NB4 (cell line): ENCODE measurements around the gene SHC2.

Experiments
- DNase-seq: peaks from one replicate; pipeline ENCODE4 v3.0.0; 2010; ENCODE audit warnings: low read depth
- H3K4me3 ChIP-seq: one replicate; pipeline ENCODE4 v1.5.1; 2011; ENCODE audit warnings: mild to moderate bottlenecking, low read depth, low read length, moderate library complexity
- MYC ChIP-seq: IDR thresholded peaks from 2 replicates; pipeline ENCODE4 v1.6.1; 2011; ENCODE audit warnings: low read depth, low read length
- POLR2A ChIP-seq: IDR thresholded peaks from 2 replicates; pipeline ENCODE4 v1.6.1; 2011; ENCODE audit warnings: mild to moderate bottlenecking; ENCODE audit not compliant: insufficient read length; ENCODE audit errors: extremely low read depth
- TF ChIP-seq, protein P1 (sequence below): IDR thresholded peaks from 2 replicates; pipeline ENCODE4 v1.6.1; 2011; ENCODE audit warnings: low read depth, low read length
- TF ChIP-seq, protein P2 (sequence below): IDR thresholded peaks from one replicate; pipeline ENCODE4 v1.5.1; 2012; ENCODE audit warnings: low read depth, low read length

SHC2 gene

DNA sequence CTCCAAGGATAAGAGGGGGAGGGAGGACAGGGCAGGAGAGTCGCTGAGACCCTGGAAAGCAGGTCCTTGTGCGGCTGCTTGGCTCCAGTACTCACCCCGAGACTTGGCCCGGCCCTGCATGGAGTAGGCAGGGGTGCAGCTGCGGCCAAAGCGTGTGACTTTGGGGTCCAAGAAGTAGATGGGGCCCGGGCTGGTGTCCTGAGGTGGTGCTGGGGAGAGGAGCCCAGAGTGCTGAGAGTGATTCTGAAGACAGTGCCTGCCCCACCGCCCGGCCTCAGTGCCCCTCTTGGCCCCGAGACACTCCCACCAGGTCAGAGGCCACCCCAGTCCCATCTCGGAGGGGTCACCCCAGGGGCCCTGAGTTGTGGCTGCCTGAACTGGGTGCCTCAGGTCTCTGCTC lies 6.7 kb upstream of the SHC2 start:
- no peak overlapping the region for H3K4me3 ChIP-seq
- no peak for DNase-seq
- TF ChIP-seq MYC (no peak), POLR2A (no peak)
- TF ChIP-seq, protein P1, sequence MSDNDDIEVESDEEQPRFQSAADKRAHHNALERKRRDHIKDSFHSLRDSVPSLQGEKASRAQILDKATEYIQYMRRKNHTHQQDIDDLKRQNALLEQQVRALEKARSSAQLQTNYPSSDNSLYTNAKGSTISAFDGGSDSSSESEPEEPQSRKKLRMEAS, result no peak
- TF ChIP-seq, protein P2, sequence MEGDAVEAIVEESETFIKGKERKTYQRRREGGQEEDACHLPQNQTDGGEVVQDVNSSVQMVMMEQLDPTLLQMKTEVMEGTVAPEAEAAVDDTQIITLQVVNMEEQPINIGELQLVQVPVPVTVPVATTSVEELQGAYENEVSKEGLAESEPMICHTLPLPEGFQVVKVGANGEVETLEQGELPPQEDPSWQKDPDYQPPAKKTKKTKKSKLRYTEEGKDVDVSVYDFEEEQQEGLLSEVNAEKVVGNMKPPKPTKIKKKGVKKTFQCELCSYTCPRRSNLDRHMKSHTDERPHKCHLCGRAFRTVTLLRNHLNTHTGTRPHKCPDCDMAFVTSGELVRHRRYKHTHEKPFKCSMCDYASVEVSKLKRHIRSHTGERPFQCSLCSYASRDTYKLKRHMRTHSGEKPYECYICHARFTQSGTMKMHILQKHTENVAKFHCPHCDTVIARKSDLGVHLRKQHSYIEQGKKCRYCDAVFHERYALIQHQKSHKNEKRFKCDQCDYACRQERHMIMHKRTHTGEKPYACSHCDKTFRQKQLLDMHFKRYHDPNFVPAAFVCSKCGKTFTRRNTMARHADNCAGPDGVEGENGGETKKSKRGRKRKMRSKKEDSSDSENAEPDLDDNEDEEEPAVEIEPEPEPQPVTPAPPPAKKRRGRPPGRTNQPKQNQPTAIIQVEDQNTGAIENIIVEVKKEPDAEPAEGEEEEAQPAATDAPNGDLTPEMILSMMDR, result no peak

DNA sequence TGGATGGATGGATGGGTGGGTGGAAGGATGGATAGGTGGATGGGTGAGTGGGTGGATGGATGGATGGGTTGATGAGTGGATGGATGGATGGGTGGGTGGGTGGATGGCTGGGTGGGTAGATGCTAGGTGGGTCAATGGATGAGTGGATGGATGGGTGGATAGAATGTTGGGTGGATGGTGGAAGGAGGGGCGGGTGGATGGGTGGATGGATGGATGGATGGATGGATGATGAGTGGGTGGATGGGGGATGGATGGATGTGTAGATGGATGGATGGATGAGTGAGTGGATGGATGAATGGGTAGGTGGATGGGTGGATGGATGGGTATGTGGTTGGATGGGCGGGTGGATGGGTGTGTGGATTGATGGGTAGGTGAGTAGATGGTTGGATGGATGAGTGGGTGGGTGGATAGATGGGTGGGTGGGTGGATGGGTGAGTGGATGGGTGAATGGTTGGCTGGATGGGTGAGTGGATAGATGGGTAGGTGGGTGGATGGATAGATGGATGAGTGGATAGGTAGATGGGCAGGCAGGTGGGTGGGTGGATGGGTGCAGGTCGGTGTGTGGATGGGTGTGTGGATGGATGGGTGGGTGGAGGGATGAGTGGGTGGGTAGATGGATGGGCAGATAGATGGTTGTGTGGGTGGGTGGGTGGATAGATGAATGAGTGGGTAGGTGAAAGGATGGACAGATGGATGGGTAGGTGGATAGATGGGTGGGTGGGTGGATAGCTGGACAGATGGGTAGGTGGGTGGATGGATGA lies 4.4 kb upstream of the SHC2 start:
- DNase-seq, result no peak
- no peak overlapping the region for H3K4me3 ChIP-seq

DNA sequence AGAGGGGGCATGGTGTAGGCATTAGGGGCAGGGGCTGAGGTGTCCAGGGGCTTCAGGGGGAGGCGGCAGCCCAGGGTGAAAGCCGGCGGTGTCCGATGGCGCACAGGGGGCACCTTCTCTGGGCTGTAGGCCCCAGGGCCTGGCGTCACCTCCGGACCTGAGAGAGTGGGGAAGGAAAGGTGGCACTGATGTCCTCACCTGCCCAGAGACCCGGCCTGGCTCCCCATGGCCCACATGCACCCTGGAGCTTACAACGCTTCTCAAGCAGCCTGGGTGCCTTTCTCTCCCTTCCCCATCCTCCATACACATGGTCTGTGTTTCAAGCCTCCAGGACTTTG lies 3.3 kb upstream of the SHC2 start:
- no peak for DNase-seq
- no peak overlapping the region for H3K4me3 ChIP-seq
- TF ChIP-seq POLR2A (no peak), MYC (no peak)
- TF ChIP-seq, protein P1, result no peak
- TF ChIP-seq, protein P2, result no peak

More for the DNA sequence above, 4.4 kb upstream of the SHC2 start:
- no peak for TF ChIP-seq POLR2A

DNA sequence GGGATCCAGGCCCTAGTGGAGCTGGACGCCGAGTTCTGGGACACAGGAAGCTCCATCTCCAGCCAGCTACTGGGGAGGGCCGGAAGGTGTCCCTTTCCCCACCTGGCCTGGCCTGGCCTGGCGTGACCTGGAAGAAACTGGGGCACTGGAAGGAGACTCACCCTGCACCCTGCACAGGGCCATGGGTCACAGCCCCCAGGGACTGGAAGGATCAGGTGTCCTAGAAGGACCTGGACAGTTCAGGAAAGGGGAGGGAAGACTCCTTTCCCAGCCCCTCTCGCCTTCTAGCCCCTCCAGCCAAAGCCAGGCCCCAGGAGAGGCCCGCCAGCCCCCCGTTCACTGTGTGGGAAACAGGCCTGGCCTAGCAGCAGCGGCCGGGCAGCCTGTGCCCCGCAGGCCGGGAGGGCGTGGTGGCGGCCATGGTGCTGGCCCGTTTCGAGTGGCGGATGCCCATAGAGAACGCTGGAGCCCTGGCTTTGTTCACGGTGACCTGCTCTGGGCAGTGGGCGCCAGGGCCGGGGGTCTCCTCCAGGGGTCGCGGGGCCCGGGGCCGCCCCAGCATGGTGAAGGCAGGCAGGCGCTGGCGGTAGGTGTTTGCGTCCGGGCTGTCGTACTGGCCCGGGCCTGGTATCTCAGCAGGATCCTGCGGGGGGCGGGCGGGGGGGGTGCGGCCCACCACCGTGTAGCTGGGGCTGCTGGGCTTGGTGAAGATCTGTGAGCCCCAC lies 2.8 kb upstream of the SHC2 start:
- DNase-seq, result no peak
- TF ChIP-seq POLR2A, result no peak
- no peak for TF ChIP-seq MYC
- TF ChIP-seq, protein P2, result no peak
- TF ChIP-seq, protein P1, result no peak
- no peak overlapping the region for H3K4me3 ChIP-seq

DNA sequence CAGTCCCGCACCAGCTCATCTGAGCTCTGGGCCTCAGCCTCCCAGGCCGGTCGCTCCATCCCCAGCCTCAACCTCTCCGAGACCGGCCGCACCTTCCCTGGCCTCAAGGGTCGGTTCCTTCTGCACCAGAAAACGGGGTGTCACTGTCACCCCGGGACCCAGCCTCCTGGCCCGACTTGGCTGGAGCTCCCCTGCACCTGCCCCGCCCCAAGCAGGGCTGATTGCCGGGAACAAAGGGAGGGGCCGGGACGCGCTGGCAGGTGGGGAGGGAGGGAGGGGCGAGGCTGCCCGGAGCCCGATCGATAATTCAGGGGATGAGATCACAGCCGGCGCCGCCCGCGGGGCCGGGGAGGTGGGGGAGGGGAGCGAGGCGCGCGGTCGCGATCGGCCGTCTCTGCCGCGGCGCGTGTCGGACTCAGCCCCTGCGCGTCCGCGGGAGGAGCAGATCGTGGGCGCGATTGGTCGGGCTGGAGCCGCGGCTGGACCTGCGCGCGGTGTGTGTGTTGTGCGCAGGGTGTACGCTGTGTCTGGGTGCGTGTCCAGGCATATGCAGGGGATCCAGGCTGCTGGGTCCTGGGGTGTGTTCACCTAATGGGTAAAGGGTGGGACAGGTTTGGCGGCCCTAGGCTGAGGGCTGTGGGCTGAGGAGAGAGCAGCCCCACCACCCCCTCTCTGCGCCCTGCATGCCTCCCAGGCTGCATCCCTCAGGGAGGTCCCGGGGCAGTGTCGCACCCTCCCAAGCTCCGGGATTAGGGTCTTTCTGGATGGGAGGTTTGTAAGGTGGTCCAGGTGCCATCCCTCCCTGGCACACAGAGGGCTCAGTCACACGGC lies 1.1 kb upstream of the SHC2 start:
- DNase-seq, result no peak
- H3K4me3 ChIP-seq, result no peak overlapping the region

More for the DNA sequence above, 1.1 kb upstream of the SHC2 start:
- TF ChIP-seq, protein P2, result no peak
- TF ChIP-seq, protein P1, result no peak
- TF ChIP-seq POLR2A (no peak), MYC (no peak)
